GM19099 (cell line): ENCODE measurements around the gene CASQ1.

Experiments
- POLR2A ChIP-seq: IDR thresholded peaks from 3 replicates; pipeline ENCODE4 v1.6.1; 2011; ENCODE audit warnings: low read depth; ENCODE audit not compliant: insufficient read length; ENCODE audit errors: extremely low read depth

Gene CASQ1

GRCh38 chr1:160189649-160190625 lies at the start of gene CASQ1:
CASQ1 (plus strand) TSS chr1:160190575; CDS start chr1:160190752, 177 bp downstream.
- no peak for TF ChIP-seq POLR2A

DNA sequence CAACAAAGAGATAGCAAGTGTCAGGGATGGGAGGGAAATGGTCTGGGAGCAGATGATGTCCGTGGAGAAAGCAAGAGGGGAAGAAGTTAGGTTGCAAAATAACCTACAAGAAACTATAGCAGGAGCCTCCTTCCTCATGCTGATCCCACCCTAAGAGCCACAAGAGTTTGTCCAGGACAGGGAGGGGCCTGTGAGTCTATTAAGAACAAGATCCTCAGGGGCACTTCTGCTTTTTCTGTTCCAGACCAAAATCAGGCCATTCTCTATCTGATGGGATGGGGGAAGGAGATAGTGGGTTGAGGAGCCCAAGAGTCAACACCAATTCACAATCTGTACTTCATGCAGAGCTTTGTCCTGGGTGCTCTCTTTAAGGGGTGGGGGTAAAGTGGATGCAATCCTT lies 46.7 kb upstream of the CASQ1 start:
- TF ChIP-seq POLR2A = no peak

DNA sequence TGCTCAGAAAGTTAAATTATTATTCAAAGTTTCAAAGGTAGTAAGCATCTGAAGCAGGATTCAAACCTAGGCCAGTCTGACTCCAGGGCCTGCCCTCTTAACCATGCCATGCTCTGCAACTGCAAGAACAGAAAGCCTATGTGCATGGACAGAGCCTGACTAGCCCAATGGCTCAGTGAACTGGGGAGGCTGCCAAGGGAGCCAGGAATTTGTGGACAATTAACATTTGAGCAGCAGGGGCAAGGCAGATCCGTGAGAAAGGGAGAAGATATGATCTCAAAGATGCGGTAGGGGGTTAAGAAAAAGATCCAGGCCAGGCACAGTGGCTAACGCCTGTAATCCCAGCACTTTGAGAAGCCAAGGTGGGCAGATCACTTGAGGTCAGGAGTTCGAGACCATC lies 45.5 kb upstream of the CASQ1 start:
- no peak for TF ChIP-seq POLR2A

GRCh38 chr1:160146107-160146506 lies 44.3 kb upstream of the CASQ1 start:
- TF ChIP-seq POLR2A = no peak

DNA sequence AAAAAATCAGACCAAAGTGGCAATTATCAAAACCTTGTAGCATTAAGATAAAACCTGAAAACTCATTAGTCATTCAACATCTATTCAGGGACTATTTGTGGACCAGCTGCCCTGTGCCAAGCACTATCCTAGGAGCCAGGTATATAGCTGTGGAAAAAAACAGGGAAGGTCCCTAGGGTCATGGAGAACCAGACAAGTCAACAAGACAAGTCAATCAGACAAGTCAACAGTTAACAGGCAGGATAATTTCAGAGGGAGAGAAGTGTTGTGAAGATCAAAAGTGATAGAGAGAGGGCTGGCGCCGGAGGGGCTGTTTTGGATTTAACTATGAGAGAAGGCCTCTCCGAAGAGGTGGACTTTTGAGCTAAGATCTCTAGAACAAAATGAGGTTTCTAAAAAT lies 42.3 kb upstream of the CASQ1 start:
- no peak for TF ChIP-seq POLR2A

GRCh38 chr1:160149233-160149632 lies 41.1 kb upstream of the CASQ1 start:
- no peak for TF ChIP-seq POLR2A

GRCh38 chr1:160149716-160150115 lies 40.7 kb upstream of the CASQ1 start:
- no peak for TF ChIP-seq POLR2A

DNA sequence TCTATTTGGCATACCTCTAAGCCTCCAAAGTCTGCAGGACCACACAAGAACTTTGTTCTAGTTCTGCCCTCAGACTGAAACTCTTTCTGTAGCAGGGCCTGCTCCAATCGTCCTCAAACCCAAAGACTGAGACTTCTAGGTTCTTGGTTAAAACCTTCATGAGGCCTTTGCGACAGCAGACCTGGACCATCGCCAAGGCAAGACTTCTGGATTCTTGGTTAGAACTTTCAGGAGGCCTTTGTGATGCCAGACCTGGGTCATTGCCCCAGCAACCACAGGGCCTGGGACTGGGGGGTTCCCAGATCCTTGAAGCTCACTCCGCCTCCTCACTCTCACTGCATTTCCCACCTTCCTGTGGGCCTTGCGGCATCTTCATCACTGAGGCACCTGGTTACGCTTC lies 39.1 kb upstream of the CASQ1 start, which contains the start of gene ATP1A4:
TSS of gene ATP1A4 (plus strand) at position 301 of the 400 bp plus-strand sequence. CDS start 438 bp downstream, outside the sequence.
- TF ChIP-seq POLR2A = no peak

GRCh38 chr1:160154790-160155189 lies 35.6 kb upstream of the CASQ1 start:
- no peak for TF ChIP-seq POLR2A

DNA sequence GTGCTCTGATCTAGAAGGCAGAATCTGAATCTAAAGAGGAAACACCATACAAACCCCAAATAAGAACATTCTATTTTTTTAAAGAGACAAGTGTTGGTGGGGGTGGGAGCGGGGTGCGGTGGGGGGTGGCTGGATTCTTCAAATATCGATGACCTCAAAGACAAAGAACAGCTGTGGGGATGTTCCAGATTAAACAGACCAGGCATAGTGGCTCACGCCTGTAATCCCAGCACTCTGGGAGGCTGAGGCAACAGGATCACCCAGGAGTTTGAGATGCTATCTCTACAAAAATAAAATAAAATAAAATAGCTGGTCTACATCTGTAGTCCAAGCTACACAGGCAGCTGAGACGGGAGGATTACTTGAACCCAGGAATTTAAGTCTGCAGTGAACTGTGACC lies 34.0 kb upstream of the CASQ1 start:
- no peak for TF ChIP-seq POLR2A

DNA sequence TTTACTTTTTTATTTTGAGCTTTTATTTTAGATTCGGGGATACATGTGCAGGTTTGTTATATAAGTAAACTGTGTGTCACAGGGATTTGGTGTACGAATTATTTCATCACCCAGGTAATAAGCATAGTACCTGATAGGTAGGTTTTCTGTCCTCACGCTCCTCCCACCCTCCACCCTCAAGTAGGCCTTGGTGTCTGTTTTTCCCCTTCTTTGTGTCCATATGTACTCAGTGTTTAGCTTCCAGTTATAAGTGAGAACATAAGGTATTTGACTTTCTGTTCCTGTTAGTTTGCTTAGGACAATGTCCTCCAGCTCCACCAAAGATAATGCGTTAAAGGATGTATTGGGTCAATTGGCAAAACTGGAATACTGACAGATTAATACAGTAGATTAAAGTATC lies 33.2 kb upstream of the CASQ1 start:
- TF ChIP-seq POLR2A = no peak

DNA sequence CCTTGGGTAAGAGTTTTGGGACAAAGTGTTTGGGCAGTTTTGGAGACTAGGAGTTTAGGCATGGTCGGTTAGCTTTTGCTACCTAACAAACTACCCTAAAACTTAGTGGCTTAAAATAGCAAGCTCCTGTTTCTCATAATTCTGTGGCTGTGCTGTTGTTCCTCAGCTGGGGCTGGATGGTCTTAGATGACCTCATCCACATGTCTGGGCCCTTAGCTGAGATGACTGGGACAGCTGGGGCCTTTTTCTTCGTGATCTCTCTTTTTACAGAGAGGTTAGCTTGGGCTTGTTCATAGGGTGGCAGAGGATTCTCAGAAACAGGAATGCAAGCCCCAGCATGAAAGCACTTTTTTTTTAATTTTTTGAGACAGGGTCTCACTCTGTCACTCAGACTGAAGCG lies 32.3 kb upstream of the CASQ1 start:
- no peak for TF ChIP-seq POLR2A

- TF ChIP-seq POLR2A = no peak
Observed at GRCh38 chr1:160158534-160158933, 31.8 kb upstream of the CASQ1 start.

- TF ChIP-seq POLR2A = no peak
Observed at GRCh38 chr1:160159846-160160245, 30.5 kb upstream of the CASQ1 start.

DNA sequence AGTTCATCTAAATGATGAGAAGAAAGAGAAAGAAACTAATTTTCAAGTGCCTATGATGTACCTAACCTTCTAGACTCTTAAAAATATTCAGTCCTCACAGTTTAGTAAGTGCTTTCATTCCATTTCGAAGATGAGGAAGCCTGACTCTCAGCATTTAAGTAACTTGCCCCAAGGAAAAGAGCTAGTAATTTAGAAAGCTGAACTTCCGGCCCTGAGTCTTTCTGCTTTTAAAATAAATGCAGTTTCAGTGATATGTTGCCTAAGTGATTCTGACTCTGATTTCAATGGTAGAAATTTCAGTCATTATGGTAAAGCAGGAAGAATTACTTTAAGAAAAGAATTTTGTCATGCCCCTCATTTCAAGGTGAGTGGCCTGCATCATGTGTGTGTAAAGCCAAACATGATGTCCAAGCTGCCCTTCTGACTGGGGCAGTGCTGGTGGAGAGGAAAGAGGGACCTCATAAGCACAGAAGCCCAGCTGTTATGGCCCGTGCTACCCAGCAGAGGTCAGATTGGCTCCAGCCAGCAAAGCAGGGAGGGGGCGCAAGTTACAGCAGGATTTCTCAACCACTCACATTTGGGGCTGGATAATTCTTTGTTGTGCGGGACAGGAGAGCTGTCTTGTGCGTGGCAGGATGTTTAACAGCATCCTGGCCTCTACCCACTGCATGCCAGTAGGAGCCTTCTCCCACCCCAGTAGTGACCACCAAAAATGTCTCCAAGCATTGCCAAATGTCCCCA lies 28.2 kb upstream of the CASQ1 start:
- no peak for TF ChIP-seq POLR2A

- no peak for TF ChIP-seq POLR2A
Observed at GRCh38 chr1:160162931-160163330, 27.4 kb upstream of the CASQ1 start.
